Suprapubic skin (tissue), 3 donors: ENCODE data around the gene HSPB8.

ENCODE experiments used
- POLR2A ChIP-seq, 2 donors: fragments of 450-650 bp; IDR thresholded peaks; one replicate each; pipeline ENCODE4 v1.6.1; 2017; ENCODE audit warnings: antibody characterized with exemption in 2 of 2, mild to moderate bottlenecking in 2 of 2, moderate library complexity in 2 of 2
- TF ChIP-seq, protein P1 (sequence below), 2 donors: fragments of 200-600 bp in 1 of 2; fragments of 450-650 bp in 1 of 2; sonication (generic) in 1 of 2; IDR thresholded peaks; one replicate each; pipeline ENCODE4 v1.5.1; 2016 to 2019; ENCODE audit warnings: antibody characterized with exemption in 2 of 2, mild to moderate bottlenecking in 1 of 2, moderate library complexity in 1 of 2

DNA sequence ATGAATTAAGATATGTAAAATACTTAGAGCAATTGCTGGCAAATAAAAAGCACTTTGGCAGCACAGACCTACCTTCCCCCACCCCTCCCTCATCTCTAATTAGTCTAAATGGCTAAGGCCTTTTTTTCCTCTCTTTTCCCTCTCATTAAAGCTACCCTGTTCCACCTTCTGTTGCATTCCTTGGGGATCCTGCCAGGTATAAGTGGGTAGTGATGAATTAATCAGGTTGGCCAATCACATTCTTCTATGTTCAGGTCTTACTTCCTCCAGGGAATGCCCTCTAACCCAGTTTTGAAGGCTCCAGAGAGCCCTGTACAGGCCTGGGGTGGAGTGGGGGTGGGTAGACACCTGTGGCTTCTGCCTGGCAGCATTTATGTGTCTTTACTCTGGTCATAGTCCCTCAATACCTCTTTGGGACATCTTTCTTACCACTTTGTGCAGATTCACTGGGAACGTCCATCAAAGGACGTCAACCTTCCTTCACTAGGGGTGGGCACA is 28.4 kb downstream of the HSPB8 start:
- TF ChIP-seq, protein P1, sequence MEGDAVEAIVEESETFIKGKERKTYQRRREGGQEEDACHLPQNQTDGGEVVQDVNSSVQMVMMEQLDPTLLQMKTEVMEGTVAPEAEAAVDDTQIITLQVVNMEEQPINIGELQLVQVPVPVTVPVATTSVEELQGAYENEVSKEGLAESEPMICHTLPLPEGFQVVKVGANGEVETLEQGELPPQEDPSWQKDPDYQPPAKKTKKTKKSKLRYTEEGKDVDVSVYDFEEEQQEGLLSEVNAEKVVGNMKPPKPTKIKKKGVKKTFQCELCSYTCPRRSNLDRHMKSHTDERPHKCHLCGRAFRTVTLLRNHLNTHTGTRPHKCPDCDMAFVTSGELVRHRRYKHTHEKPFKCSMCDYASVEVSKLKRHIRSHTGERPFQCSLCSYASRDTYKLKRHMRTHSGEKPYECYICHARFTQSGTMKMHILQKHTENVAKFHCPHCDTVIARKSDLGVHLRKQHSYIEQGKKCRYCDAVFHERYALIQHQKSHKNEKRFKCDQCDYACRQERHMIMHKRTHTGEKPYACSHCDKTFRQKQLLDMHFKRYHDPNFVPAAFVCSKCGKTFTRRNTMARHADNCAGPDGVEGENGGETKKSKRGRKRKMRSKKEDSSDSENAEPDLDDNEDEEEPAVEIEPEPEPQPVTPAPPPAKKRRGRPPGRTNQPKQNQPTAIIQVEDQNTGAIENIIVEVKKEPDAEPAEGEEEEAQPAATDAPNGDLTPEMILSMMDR (IDR thresholded peaks at IDR 0.05) = no peak
- TF ChIP-seq POLR2A (IDR thresholded peaks at IDR 0.05) = no peak
